ENCODE data around the gene ATG2B.

GRCh38 chr14:96252999-96253539 is 110.1 kb downstream of the ATG2B start:
- TF ChIP-seq CTCF (IDR thresholded peaks at IDR 0.05 in 8 of 11, conservative IDR thresholded peaks at IDR 0.05 in 3 of 11), result no peak
- TF ChIP-seq POLR2A (IDR thresholded peaks at IDR 0.05), result no peak

Data from spleen (tissue), 7 donors.